Suppressor macrophage treated with lipopolysaccharide for 1 hour (primary cell): ENCODE data around the gene STAT3.
"Not testable (repeated sequence)": the region's sequence is repeated elsewhere in the genome, so short reads cannot be mapped to it uniquely, and the experiment has no call there.

Experiments used
- DNase-seq, 3 donors: peaks; one replicate each; pipeline ENCODE4 v3.0.0-alpha.2; 2020 to 2022

The STAT3 gene

GRCh38 chr17:42274812-42275526 is 113.3 kb downstream of the STAT3 start:
- DNase-seq: peak in 1 of 3 donors; percentile 32

GRCh38 chr17:42274253-42274542 is 114.0 kb downstream of the STAT3 start:
- no peak for DNase-seq

- DNase-seq: no peak
These were observed 114.6 kb downstream of the STAT3 start for GRCh38 chr17:42273474-42274252.

- DNase-seq: no peak
These were observed 115.9 kb downstream of the STAT3 start for GRCh38 chr17:42272162-42272907.

- peak in 2 of 3 donors; percentile 33 to 49 for DNase-seq
These were observed 116.5 kb downstream of the STAT3 start for GRCh38 chr17:42271779-42272035.

GRCh38 chr17:42271006-42271778 is 117.0 kb downstream of the STAT3 start:
- no peak for DNase-seq

GRCh38 chr17:42270596-42270995 is 117.6 kb downstream of the STAT3 start:
- no peak for DNase-seq

GRCh38 chr17:42270170-42270535 is 118.1 kb downstream of the STAT3 start:
- DNase-seq: no peak

GRCh38 chr17:42268236-42268635 is 120.0 kb downstream of the STAT3 start:
- no peak for DNase-seq

- DNase-seq: peak; percentile 82 to 96 (median 95)
These were observed 121.1 kb downstream of the STAT3 start for GRCh38 chr17:42266918-42267766.

GRCh38 chr17:42266462-42266861 is 121.8 kb downstream of the STAT3 start:
- no peak for DNase-seq

GRCh38 chr17:42264366-42264765 is 123.9 kb downstream of the STAT3 start:
- not testable (repeated sequence) for DNase-seq
